HepG2 (cell line): ENCODE data around the gene NUDT21. TPM values are rescaled to one million over a fixed set of nuclear protein-coding genes. Genes with fewer than 3 reads are reported as not detected.
A peak's percentile ranks its signal among the peaks of the same experiment; 100 is the strongest.

Source experiments
- AGO2 ChIP-seq: fragments of 200-400 bp; formaldehyde crosslinking; optimal IDR thresholded peaks from 2 replicates; pipeline ENCODE3; 2017; ENCODE audit warnings: mild to moderate bottlenecking, low read depth, low read length, moderate library complexity
- HNF4A ChIP-seq: sonication (generic); formaldehyde crosslinking; IDR thresholded peaks from 2 replicates; pipeline ENCODE4 v1.4.0; 2020; ENCODE audit warnings: missing genetic modification reagents
- MYC ChIP-seq: sonication (generic); formaldehyde crosslinking; IDR thresholded peaks from 2 replicates; pipeline ENCODE4 v1.9.0; 2021; ENCODE audit warnings: missing genetic modification reagents, borderline replicate concordance
- NR2C2 ChIP-seq: sonication (generic); formaldehyde crosslinking; IDR thresholded peaks from 2 replicates; pipeline ENCODE4 v1.4.0; 2020; ENCODE audit warnings: missing genetic modification reagents, mild to moderate bottlenecking, moderate library complexity, borderline replicate concordance
- NR2F1 ChIP-seq, 2 experiments: fragments of 450-650 bp in 1 of 2; formaldehyde crosslinking in 1 of 2; IDR thresholded peaks; 2 replicates each; pipeline versions ENCODE4 v1.5.0 to v1.6.1; 2016 to 2020; ENCODE audit warnings: mild to moderate bottlenecking in 1 of 2, missing compliant biosample characterization in 1 of 2, missing genetic modification reagents in 1 of 2, moderate library complexity in 1 of 2
- SMAD3 ChIP-seq: sonication (generic); formaldehyde crosslinking; IDR thresholded peaks from 2 replicates; pipeline ENCODE4 v1.4.0; 2020; ENCODE audit warnings: missing genetic modification reagents
- XRCC5 ChIP-seq: fragments of 200-400 bp; formaldehyde crosslinking; optimal IDR thresholded peaks from 2 replicates; pipeline ENCODE3; 2017; ENCODE audit warnings: mild to moderate bottlenecking, low read length
- ZBTB1 ChIP-seq: sonication (generic); formaldehyde crosslinking; IDR thresholded peaks from 2 replicates; pipeline ENCODE4 v1.4.0; 2020; ENCODE audit warnings: missing genetic modification reagents, borderline replicate concordance
- ZBTB20 ChIP-seq: sonication (generic); formaldehyde crosslinking; IDR thresholded peaks from 2 replicates; pipeline ENCODE4 v1.8.1; 2023; ENCODE audit warnings: missing genetic modification reagents, low read depth, mild to moderate bottlenecking, borderline replicate concordance
- ZNF20 ChIP-seq: sonication (generic); formaldehyde crosslinking; IDR thresholded peaks from 2 replicates; pipeline ENCODE4 v1.4.0; 2020; ENCODE audit warnings: mild to moderate bottlenecking, moderate library complexity, missing genetic modification reagents
- ZNF276 ChIP-seq: sonication (generic); formaldehyde crosslinking; IDR thresholded peaks from 2 replicates; pipeline ENCODE4 v1.4.0; 2020; ENCODE audit warnings: mild to moderate bottlenecking, low read depth, missing genetic modification reagents
- ZNF333 ChIP-seq: sonication (generic); formaldehyde crosslinking; IDR thresholded peaks from 2 replicates; pipeline ENCODE4 v1.4.0; 2020; ENCODE audit warnings: mild to moderate bottlenecking, missing genetic modification reagents, borderline replicate concordance
- ZNF382 ChIP-seq: sonication (generic); formaldehyde crosslinking; IDR thresholded peaks from 2 replicates; pipeline ENCODE4 v1.5.0; 2020; ENCODE audit warnings: missing genetic modification reagents, mild to moderate bottlenecking, borderline replicate concordance
- ZNF598 ChIP-seq: sonication (generic); formaldehyde crosslinking; IDR thresholded peaks from 2 replicates; pipeline ENCODE4 v1.5.1; 2020; ENCODE audit warnings: mild to moderate bottlenecking, missing genetic modification reagents, borderline replicate concordance
- ZNF883 ChIP-seq: sonication (generic); formaldehyde crosslinking; IDR thresholded peaks from 2 replicates; pipeline ENCODE4 v1.5.1; 2020; ENCODE audit warnings: mild to moderate bottlenecking, missing genetic modification reagents; ENCODE audit errors: not compliant biosample characterization
- polyA plus RNA-seq, 8 experiments: library from polyadenylated mRNA; depleted of rRNA in 3 of 8; stranded (reverse) in 7 of 8; unstranded in 1 of 8; fragments of >200 nt; fragmentation: Illumina TruSeq in 4 of 8; extraction: Trizol in 4 of 8; gene quantifications; 2 replicates each; pipeline versions ENCODE4 v1.2.1 to v1.2.3, GENCODE V29; 2011 to 2016; ENCODE audit warnings: low read depth in 4 of 8, missing spikeins in 1 of 8, mixed read lengths in 1 of 8; ENCODE audit not compliant: insufficient read depth in 1 of 8
- total RNA-seq, 5 experiments: library from RNA; depleted of rRNA; stranded (reverse); fragments of >200 nt; fragmentation: Illumina TruSeq; extraction: Trizol; gene quantifications; 2 replicates each; pipeline ENCODE4 v1.2.3, GENCODE V29; 2016; ENCODE audit warnings: low read depth in 1 of 5
- TF ChIP-seq, protein P1 (sequence below): sonication (generic); formaldehyde crosslinking; IDR thresholded peaks from 2 replicates; pipeline ENCODE4 v1.4.0; 2020; ENCODE audit warnings: missing genetic modification reagents, borderline replicate concordance
- TF ChIP-seq, protein P2 (sequence below): sonication (generic); formaldehyde crosslinking; conservative IDR thresholded peaks from 2 replicates; pipeline ENCODE4 v1.4.0; 2020; ENCODE audit warnings: missing genetic modification reagents
- TF ChIP-seq, protein P3 (sequence below): sonication (generic); formaldehyde crosslinking; IDR thresholded peaks from 2 replicates; pipeline ENCODE4 v1.8.0; 2022; ENCODE audit warnings: mild to moderate bottlenecking, missing genetic modification reagents, moderate library complexity

The NUDT21 gene
- total and polyA plus RNA-seq, 2 of the 13 experiments (the other 11 are each of a cell fraction or from before 2014, with no cell fraction given): 177 to 210 TPM

- TF ChIP-seq AGO2: no peak
- TF ChIP-seq, protein P1, sequence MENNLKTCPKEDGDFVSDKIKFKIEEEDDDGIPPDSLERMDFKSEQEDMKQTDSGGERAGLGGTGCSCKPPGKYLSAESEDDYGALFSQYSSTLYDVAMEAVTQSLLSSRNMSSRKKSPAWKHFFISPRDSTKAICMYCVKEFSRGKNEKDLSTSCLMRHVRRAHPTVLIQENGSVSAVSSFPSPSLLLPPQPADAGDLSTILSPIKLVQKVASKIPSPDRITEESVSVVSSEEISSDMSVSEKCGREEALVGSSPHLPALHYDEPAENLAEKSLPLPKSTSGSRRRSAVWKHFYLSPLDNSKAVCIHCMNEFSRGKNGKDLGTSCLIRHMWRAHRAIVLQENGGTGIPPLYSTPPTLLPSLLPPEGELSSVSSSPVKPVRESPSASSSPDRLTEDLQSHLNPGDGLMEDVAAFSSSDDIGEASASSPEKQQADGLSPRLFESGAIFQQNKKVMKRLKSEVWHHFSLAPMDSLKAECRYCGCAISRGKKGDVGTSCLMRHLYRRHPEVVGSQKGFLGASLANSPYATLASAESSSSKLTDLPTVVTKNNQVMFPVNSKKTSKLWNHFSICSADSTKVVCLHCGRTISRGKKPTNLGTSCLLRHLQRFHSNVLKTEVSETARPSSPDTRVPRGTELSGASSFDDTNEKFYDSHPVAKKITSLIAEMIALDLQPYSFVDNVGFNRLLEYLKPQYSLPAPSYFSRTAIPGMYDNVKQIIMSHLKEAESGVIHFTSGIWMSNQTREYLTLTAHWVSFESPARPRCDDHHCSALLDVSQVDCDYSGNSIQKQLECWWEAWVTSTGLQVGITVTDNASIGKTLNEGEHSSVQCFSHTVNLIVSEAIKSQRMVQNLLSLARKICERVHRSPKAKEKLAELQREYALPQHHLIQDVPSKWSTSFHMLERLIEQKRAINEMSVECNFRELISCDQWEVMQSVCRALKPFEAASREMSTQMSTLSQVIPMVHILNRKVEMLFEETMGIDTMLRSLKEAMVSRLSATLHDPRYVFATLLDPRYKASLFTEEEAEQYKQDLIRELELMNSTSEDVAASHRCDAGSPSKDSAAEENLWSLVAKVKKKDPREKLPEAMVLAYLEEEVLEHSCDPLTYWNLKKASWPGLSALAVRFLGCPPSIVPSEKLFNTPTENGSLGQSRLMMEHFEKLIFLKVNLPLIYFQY (CRISPR knock-in tag): no peak
- TF ChIP-seq, protein P2, sequence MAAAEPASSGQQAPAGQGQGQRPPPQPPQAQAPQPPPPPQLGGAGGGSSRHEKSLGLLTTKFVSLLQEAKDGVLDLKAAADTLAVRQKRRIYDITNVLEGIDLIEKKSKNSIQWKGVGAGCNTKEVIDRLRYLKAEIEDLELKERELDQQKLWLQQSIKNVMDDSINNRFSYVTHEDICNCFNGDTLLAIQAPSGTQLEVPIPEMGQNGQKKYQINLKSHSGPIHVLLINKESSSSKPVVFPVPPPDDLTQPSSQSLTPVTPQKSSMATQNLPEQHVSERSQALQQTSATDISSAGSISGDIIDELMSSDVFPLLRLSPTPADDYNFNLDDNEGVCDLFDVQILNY: no peak
- TF ChIP-seq NR2F1 (CRISPR knock-in tag; IDR thresholded peaks at IDR 0.05): no peak
- no peak for TF ChIP-seq MYC (CRISPR knock-in tag)
- TF ChIP-seq ZBTB1 (CRISPR knock-in tag): no peak
- TF ChIP-seq XRCC5: no peak
- no peak for TF ChIP-seq ZBTB20 (CRISPR knock-in tag)
- TF ChIP-seq ZNF333 (CRISPR knock-in tag): no peak
- TF ChIP-seq, protein P3, sequence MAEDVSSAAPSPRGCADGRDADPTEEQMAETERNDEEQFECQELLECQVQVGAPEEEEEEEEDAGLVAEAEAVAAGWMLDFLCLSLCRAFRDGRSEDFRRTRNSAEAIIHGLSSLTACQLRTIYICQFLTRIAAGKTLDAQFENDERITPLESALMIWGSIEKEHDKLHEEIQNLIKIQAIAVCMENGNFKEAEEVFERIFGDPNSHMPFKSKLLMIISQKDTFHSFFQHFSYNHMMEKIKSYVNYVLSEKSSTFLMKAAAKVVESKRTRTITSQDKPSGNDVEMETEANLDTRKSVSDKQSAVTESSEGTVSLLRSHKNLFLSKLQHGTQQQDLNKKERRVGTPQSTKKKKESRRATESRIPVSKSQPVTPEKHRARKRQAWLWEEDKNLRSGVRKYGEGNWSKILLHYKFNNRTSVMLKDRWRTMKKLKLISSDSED: no peak
- TF ChIP-seq ZNF276 (CRISPR knock-in tag): no peak
- peak; percentile 37; the same call in 1 of the 2 replicates for TF ChIP-seq ZNF598 (CRISPR knock-in tag)
- no peak; the same call in 1 of the 2 replicates for TF ChIP-seq HNF4A (CRISPR knock-in tag)
- TF ChIP-seq ZNF382 (CRISPR knock-in tag): no peak
- no peak; the same call in 1 of the 2 replicates for TF ChIP-seq SMAD3 (CRISPR knock-in tag)
- no peak for TF ChIP-seq NR2C2 (CRISPR knock-in tag)
- no peak for TF ChIP-seq ZNF883 (CRISPR knock-in tag)
- no peak for TF ChIP-seq ZNF20 (CRISPR knock-in tag)
These were observed 889 bp upstream of the NUDT21 start (continued) for GRCh38 chr16:56451753-56452689.
